Endothelial cell of umbilical vein (primary cell): ENCODE results near the gene TXK.

ENCODE experiments used
- CTCF ChIP-seq, 2 donors: IDR thresholded peaks; 1 replicate in 1 of 2; 2 replicates in 1 of 2; pipeline ENCODE4 v1.5.1; 2011; ENCODE audit warnings: low read length in 2 of 2, mild to moderate bottlenecking in 2 of 2, moderate library complexity in 2 of 2, control low read depth in 1 of 2, inconsistent platforms in 1 of 2, low read depth in 1 of 2; ENCODE audit not compliant: insufficient read depth in 1 of 2; ENCODE audit errors: extremely low read depth in 1 of 2
- EZH2 ChIP-seq: IDR thresholded peaks from 2 replicates; pipeline ENCODE4 v1.6.1; 2012; ENCODE audit warnings: borderline replicate concordance, low read depth, mild to moderate bottlenecking, moderate library complexity, low read length, inconsistent platforms; ENCODE audit not compliant: severe bottlenecking
- FOS ChIP-seq: IDR thresholded peaks from 2 replicates; pipeline ENCODE4 v1.6.1; 2011; ENCODE audit warnings: mild to moderate bottlenecking, low read length, moderate library complexity, borderline replicate concordance; ENCODE audit not compliant: insufficient read depth
- GATA2 ChIP-seq: IDR thresholded peaks from 2 replicates; pipeline ENCODE4 v1.7.0; 2011; ENCODE audit warnings: low read depth, mild to moderate bottlenecking, moderate library complexity, mixed read lengths, low read length; ENCODE audit not compliant: insufficient read length, insufficient read depth
- JUN ChIP-seq: IDR thresholded peaks from 2 replicates; pipeline ENCODE4 v1.6.1; 2011; ENCODE audit warnings: borderline replicate concordance, low read depth; ENCODE audit not compliant: insufficient read length, insufficient read depth
- MAX ChIP-seq: IDR thresholded peaks from 2 replicates; pipeline ENCODE4 v1.6.1; 2011; ENCODE audit not compliant: insufficient read depth, insufficient read length
- POLR2A ChIP-seq: IDR thresholded peaks from 2 replicates; pipeline ENCODE4 v1.6.1; 2012; ENCODE audit warnings: low read depth, mild to moderate bottlenecking, control low read depth, low read length
- POLR2AphosphoS5 ChIP-seq: IDR thresholded peaks from 2 replicates; pipeline ENCODE4 v1.6.1; 2012; ENCODE audit warnings: low read depth, mild to moderate bottlenecking, control low read depth, low read length, moderate library complexity; ENCODE audit not compliant: insufficient read depth

DNA sequence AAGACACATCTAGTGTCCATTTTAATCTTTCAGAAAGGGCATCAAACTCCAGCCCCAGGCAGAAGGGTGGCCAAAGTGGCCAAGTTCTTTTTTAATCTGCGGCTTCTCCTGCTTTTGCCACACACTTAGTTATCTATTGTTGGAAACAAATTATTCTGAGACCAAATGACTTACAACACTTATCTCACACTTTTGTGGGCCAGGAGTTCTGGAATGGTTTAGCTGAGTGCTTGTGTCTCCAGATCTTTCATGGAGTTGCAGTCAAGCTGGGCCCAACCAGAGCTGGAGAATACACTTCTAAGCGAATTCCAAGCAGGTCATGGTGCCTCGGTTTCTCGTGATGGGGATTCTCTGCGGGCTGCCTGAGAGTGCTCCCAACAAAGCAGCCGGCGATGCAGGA, 4.0 kb downstream of the TXK start:
- no peak for TF ChIP-seq MAX
- no peak for TF ChIP-seq CTCF (IDR thresholded peaks at IDR 0.05; ENCODE audit: extremely low read depth in 1 of 2, insufficient read depth in 1 of 2, low read depth in 1 of 2, low read length in 2 of 2)
- TF ChIP-seq POLR2A = no peak
- no peak for TF ChIP-seq FOS
- TF ChIP-seq GATA2 = no peak
- TF ChIP-seq EZH2 = no peak
- no peak for TF ChIP-seq POLR2AphosphoS5
- TF ChIP-seq JUN = no peak
